HK-2 (cell line): ENCODE measurements around the gene C19orf47.

Source experiments
- DNase-seq: peaks from one replicate; pipeline ENCODE4 v3.0.0-alpha.2; 2018; ENCODE audit not compliant: unreplicated experiment

The C19orf47 gene

DNA sequence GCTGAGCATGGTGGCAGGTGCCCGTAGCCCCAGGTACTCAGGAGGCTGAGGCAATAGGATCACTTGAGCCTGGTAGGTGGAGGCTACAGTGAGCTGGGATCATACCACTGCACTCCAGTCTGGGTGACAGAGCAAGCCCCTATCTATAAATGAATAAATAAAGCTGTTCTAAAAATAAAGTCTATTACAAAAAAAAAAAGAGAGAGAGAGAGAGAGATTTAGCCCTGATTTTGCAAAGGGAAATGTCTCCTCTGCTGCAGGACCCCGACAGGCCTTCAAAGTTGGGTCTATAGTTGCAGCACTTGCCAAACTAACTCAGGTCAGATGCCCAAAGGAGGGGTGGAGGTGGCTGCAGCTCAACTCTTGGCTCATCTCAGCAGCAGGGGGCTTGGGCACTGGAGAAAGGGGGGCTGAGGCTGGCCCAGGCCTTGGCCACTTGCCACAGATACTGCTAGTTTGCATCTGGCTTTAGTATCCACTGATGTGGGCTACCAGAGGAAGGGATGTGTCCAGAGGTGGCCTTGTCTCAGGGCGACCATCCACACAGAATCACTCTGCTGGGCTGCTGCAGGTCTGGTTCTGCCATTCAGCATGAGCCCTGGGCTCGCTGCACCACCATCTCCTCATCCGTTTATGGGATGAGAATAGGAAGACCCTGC lies 32.3 kb downstream of the C19orf47 start:
- DNase-seq: no peak

DNA sequence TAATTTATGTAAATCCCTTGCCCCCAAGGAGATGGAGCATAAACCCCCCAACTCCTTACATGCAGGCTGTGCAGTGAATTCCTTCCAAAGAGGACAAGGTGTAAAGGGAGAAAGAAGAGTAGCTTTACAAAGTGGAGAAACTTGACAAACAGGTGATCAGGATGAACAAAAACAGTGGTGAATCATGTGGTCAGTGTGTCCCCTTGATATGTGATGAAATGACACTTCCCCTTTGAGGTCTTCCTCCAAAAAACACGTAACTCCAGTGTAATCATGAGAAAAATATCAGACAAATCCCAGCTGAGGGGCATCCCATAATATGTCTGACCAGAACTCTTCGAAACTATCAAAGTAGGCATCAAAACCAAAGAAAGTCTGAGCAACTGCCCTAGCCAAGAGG lies 33.5 kb downstream of the C19orf47 start:
- DNase-seq: no peak

DNA sequence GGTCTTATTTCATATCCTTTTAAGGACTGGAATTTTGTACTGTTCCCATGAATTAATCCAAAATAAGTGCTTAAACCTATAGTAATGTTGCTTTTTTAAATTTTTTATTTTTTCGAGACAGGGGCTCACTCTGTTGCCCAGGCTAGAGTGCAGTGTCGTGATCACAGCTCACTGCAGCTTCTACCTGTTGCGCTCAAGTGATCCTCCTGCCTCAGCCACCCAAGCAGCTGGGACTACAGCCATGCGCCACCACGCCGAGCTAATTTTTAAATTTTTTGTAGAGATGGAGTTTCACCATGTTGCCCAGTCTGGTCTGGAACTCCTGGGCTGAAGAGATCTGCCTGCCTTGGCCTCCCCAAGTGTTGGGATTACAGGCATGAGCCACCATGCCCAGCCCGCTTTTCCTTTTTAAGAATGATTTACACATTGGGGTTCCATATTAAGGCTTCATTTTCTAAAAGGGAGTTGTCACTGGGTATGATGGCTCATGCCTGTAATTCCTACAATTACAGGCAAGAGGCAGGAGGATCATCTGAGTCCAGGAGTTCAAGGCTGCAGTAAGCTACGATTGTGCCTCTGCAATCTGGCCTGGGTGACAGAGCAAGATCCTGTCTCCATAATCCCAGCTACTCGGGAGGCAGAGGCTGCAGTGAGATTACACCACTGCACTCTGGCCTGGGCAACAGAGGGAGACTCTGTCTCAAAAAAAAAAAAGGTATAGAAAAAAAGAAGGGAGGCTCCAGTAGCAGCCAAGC lies 34.8 kb downstream of the C19orf47 start:
- DNase-seq: no peak

DNA sequence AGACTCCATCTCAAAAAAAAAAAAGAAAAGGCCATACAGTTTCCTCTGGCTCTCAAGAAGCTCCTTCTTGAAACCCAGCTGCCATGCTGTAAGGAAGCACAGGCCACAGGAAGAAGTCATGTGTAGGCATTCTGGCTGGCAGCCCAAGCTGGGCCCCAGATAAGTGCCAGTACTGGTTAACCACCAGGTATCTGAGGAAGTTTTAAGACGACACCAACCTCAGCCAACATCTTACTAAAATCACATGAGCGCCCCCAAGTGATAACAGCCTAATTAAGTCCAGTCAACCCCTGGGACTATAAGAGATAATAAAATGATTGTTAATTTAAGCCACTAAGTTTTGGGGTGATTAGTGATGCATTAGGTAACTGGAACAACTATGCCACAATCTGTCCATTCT lies 35.7 kb downstream of the C19orf47 start:
- no peak for DNase-seq

DNA sequence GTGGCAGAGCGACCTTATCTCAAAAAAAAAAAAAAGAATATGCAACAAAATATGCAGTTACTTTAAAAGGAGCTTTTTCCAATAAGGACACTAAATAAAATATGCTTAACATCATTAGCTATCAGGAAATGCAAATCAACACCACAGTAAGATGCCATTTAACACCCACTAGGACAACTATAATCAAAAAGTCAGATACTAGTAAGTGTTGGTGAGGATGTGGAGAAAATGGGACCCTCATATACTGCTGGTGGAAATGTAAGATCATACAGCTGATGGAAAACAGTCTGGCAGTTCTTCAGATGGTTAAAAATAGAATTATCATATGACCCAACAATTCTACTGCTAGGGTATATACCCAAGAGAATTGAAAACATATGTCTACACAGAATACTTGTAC lies 38.5 kb downstream of the C19orf47 start:
- DNase-seq: no peak

DNA sequence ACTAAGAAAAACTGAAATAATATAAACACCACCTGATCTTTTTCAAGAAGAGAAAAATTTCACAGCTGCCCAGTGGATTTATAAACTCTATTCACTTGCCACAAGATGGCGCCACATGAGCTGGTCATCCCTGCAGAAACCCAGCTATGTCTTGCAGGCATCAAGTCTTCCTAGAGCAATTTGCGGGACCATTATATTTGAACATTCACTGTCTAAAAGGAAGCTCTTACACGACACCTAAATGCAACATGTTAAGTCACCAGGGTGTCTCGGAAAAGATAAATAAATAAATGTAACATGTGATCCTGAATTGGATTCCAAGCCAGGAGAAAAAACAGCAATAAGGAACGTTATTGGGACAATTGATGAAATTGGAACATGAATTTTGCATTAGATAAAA lies 42.8 kb downstream of the C19orf47 start:
- peak; percentile 64 for DNase-seq

DNA sequence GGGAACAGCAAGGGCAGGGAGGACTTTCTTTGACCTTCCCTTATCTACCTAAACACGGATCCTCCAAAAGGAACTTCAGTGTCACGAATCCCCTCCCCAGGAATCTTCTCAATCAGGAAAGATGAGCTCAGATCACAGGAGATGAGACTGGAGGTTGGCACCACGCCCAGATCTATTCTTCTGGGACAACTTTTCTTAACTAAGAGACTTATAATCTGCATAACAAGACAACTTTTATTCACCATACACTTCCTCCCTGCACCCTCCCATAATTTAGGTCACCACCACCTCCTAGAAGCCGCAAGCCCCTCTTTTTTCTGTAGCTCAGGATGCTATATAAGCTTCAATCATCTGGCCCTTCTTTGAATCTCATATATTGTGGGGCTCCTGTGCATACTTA lies 43.9 kb downstream of the C19orf47 start:
- no peak for DNase-seq

DNA sequence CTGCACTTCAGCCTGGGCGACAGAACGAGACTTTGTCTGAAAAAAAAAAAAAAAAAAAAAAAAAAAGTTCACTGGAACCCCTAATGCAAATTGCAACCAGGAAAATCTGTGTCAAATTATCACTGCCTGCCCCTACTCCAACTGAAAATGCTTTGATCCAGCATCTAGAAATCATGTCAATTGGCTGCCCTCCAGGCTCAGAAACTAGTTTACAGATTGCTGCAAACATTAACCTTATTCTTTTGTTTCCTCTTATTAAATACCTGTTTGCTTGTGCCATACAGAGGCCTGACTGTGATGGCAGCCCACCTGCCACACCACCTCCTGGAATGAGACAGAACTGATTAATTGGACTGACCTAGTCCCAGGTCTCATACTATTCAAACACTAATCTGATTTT lies 44.4 kb downstream of the C19orf47 start:
- DNase-seq: no peak

DNA sequence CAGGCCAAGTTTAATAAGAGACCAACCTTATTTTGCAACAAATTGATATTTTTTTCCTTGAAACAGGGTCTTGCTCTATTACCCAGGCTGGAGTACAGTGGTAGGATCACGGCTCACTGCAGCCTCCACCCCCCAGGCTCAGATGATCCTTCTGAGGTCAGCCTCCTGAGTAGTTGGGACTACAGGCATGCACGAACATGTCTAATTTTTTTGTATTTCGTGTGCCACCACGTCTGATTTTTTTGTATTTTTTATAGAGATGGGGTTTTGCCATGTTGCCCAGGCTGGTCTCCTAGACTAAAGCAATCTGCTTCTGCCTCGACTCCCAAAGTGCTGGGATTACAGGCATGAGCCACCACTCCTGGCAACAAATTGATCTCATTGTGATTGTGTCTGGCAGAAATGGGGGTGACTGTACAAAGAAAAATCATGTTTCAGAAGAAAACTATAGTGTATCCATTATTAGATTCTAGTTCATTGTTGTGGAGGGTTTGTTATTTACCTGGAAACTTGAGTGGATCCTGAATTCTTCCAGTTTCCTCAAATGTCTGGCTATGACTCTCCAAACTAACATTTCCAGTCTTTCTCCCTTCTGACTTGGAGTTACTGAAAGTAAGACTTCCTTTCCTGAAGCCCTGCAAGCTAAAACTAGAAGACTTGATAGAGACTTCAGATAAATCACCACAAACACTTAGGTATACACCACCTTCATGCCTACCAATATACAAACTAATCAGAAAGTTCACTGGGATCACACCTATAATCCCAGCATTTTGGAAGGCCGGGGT lies 45.8 kb downstream of the C19orf47 start:
- DNase-seq: no peak

DNA sequence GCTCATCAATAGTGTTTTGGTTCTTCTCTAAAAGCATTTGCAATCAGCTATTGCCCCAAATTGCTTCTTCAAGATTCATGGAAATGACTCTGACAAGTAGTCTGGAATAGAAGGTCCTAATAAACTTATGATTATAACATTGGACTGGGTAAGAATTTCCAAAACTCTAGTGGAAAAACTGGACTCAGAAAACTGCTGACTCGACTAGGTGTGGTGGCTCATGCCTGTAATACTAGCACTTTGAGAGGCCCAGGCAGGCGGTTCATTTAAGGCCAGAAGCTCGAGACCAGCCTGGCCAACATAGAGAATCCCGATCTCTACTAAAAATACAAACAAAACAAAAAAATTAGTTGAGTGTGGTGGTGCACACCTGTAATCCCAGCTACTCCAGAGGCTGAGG lies 47.5 kb downstream of the C19orf47 start:
- DNase-seq: no peak

DNA sequence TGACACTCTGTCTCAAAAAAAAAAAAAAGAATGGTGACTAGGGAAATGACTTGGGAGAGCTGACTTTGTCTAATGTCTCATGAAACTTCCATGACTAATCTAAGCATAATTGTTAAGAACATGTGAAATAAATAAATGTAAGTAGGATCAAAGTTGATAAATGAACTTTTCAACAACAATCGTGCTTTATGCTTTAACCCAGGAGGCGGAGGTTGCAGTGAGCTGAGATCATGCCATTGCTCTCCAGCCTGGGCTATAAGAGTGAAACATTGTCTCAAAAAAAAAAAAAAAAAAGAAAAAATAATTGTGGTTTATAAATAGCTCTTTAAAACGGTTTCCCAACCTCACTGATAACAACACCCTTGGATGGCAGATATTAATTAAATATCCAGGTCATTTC lies 50.2 kb downstream of the C19orf47 start:
- DNase-seq: no peak

DNA sequence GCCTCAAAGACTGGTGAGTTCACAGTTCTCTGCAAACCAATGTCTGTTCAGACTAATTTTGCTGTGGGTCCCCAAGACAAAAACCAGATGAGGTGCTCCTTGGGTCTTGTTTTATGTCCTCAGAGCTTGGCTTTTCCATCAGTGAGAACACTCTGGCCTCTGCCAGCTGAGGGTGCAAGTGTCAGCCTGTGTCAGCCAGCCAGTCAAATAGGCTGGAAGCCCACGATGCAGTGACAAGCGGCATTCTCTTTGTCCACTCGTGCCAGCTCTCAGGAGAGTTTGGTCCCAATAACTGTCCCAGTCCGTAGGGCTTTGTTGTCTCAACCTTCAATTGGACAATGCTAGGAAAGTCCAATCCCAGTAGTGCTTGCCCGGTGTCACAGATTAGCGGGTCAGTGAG lies 53.6 kb downstream of the C19orf47 start:
- DNase-seq: no peak

DNA sequence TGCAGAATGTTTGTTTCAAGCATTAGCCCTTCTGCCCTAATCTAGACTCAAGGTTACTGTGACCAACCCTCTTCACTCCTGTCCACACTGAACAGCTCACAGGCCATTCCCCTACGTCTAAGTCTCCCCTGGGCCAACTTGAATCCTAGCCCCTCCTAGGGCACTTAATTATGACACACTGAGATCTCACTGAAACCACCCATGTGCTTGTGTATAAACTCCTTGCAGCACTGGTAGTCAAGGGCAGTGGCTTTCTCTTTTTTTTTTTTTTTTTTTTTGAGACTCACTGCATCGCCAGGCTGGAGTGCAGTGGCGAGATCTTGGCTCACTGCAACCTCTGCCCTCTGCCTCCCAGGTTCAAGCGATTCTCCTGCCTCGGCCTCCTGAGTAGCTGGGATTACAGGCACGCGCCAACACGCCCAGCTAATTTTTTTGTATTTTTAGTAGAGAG lies 61.2 kb downstream of the C19orf47 start:
- DNase-seq: no peak

DNA sequence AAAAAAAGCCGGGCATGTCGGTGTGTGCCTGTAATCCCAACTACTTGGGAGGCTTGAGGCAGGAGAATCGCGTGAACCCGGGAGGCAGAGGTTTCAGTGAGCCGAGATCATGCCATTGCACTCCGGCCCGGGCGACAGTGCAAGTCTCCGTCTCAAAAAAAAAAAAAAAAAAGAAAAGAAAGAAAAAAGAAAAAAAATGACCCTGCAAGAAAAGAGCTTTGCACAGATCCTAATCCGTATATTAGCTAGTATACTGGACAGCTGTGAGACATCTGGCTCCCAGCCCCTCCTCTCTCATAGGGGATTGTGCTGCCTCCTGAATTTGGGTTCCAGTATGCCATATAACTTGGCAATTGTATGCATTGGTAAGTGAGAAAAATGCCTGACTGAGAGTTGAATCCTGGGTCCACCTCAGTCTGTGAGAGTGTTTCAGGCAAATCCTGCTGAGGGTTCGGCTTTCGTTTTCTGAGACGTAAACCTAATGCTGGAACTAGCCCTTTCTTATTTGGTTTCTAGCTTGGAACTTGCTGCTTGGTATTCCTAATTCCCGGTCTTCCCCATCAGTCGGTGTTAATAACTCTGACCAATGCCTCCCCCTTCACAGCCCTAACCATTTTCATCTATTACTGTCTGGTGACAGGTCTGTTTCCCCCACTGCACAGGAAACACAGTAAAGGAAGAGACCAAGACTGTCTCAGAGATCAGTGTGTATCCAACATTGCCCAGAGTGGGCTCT lies 61.8 kb downstream of the C19orf47 start:
- no peak for DNase-seq

DNA sequence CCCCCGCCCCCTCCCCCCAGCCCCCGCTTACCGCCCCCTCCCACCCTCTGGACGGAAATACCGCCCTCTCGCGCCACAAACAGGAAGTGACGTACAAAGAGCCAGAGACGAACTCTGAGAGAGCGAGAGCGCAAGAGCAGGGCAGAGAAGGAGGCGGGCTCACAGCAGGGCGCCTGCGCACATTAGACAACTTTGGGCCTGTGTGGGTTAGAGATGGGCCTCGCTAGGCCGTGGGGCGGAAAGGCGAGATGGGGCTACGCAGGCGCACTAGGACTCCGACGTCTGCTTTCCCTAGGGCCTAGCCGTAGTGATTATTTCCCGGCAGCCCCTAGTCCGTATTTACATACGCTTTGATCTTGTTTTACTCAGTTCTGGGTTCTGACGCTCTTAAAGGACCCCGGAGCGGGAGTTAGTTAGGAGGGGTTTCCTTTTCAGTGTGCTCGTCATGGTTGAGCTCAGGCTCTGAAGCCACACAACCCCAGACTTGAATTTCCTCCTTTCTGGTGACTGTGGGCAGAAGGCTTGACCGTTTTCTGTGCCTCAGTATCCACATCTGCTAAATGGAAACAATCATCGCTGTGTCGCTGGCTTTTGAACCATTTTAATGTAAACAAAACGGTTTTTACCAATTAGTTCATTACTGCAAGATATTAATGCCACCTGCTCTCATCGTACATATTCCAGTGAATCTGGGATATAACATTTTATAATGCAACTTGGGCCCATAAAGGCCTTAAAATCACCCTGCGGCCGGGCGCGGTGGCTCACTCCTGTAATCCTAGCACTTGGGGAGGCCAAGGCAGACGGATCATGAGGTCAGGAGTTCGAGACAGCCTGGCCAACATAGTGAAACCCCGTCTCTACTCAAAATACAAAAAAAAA lies 62.6 kb downstream of the C19orf47 start:
- DNase-seq: peak; percentile 98

DNA sequence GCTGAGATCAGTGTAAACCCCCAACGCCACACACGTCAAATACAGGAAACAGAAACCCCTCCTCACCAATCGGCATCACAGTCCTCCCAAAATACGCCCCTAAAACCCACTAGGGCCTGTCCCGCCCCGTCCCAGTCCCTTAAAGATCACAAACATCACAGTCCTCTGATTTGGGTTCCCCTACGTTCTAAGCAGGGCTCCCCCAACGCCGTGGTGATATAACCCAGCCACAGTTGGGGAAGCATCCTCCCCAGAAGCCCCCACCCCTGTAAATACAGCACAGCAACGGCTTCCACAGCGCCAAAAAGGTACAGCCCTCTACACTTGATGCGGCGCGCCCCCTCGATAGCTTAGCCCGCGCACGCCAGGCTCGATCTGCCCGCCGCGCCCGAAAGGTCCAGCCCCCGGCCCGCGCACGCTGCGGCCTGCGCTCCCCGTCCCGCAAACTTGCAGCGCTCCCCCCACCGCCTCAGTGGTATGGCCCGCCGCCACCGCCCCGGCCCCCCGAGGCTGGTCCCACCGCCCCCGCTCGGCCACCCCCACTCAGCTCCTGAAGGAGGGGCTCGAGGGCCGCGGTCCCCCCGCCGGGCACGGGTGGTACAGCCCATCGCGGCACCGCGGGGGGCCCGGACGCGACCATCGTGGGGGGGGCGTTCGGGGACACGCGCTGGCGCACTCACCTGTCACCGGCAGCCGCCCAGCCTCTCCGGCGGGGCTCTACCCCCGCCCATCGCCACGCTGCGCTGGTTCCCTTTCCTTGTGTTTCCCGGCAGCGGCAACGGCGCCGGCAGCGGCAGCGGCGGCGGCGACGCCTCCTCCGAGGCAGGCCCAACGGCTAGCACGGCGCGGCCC lies 63.5 kb downstream of the C19orf47 start, which contains the start of gene AKT2:
AKT2 (minus strand) TSS at position 845 of the 852 bp plus-strand sequence. CDS start 20,078 bp downstream, outside the sequence.
- DNase-seq: no peak

DNA sequence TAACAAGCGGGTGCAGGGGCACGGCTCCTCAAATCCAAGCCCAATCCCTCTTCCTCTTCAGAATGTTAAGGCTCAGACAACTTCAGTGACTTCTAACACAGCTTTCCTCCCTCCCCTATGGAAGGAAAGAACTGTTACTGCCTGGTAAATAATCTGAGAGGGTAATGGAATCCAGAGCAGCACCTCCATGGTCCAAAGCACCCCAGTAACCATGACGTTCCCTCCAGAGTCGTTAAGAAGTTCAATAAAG lies 64.0 kb downstream of the C19orf47 start:
- DNase-seq: no peak

DNA sequence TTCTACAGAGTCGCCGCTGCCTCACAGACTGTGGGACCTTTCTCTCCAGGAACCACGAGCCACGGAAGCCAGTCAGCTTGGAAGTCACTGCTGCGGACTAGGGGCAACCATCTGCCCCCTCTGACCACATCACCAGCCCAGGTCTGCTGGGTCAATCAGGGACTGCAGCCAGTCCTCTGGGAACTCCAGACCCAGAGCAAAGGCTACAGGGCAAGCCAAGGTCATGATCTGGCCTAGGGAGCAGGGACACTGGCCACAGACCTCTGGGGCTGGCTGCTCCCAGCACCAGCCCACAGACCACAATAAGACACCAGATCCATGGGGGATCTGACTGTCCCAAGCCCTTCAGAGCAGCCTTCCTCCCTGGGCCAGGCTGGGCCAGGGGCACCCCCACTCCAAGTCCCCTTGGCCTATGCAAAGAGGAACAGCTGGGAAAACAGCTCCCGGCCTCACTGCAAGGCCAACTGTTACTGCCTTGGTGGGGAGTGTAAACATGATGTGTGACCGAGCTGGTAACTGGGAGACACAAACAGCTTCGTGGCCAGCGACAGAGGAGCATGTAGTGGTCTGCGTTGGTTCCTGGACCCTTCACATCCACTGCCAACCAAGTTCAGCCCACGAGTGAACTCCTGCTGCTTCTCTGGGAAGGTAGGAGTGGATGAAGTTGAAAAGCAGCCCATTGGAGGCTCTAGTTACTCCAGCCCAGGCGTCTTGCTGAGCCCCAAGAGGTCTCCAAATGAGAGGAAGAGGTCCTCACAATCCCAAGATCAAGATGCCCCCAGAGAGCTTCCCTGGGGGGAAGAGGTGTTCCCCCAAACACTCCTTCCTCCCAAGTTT lies 64.6 kb downstream of the C19orf47 start:
- DNase-seq: no peak

DNA sequence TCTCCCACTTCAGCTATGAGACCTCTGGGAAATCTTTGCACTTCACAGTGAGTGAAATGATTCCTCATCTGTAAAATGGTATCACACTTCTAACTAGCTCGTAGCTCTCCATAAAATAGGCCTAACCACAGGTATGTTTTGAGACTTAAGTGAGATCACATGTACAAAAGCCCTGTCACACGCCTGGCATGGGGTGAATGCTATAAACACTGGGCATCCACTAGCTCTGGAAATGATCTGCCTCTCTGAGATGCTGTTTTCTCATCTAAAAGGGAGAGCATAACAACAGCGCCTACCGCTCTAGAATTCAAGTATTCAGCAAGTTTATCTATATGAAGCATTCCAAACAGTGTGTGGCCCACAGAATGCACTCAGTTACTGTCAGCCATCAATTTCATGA lies 65.3 kb downstream of the C19orf47 start:
- DNase-seq: no peak
